Hepatocyte (in vitro differentiated cells): ENCODE results near the gene RASL10B. TPM values are rescaled to one million over a fixed set of nuclear protein-coding genes. Genes with fewer than 3 reads are reported as not detected.

Experiments
- DNase-seq: peaks from one replicate; pipeline ENCODE4 v3.0.0-alpha.2; 2016; ENCODE audit warnings: low spot score
- H2AFZ ChIP-seq: fragments of 200-600 bp; sonication (generic); 2 replicates; pipeline ENCODE4 v1.6.0; 2016; ENCODE audit warnings: antibody characterized with exemption, mild to moderate bottlenecking
- H3K27ac ChIP-seq: fragments of 200-600 bp; sonication (generic); 2 replicates; pipeline ENCODE4 v1.5.1; 2016; ENCODE audit warnings: mild to moderate bottlenecking
- H3K27me3 ChIP-seq: fragments of 200-600 bp; sonication (generic); 2 replicates; pipeline ENCODE4 v1.6.1; 2016
- H3K36me3 ChIP-seq: fragments of 200-600 bp; sonication (generic); replicated peaks from 2 replicates; pipeline ENCODE4 v1.5.1; 2016; ENCODE audit warnings: low read depth; ENCODE audit not compliant: insufficient read depth
- H3K4me1 ChIP-seq: fragments of 200-600 bp; sonication (generic); 2 replicates; pipeline ENCODE4 v1.5.1; 2016; ENCODE audit warnings: mild to moderate bottlenecking, moderate library complexity; ENCODE audit not compliant: insufficient read depth
- H3K4me2 ChIP-seq: fragments of 200-600 bp; sonication (generic); 2 replicates; pipeline ENCODE4 v1.6.0; 2016
- H3K4me3 ChIP-seq: fragments of 200-600 bp; sonication (generic); 2 replicates; pipeline ENCODE4 v1.5.1; 2016; ENCODE audit warnings: mild to moderate bottlenecking
- H3K79me2 ChIP-seq: fragments of 200-600 bp; sonication (generic); 2 replicates; pipeline ENCODE4 v1.6.0; 2017; ENCODE audit warnings: mild to moderate bottlenecking
- H3K9me2 ChIP-seq: fragments of 200-600 bp; sonication (generic); replicated peaks from 2 replicates; pipeline ENCODE4 v1.6.0; 2017; ENCODE audit warnings: mild to moderate bottlenecking; ENCODE audit not compliant: insufficient read depth
- H3K9me3 ChIP-seq: fragments of 200-600 bp; sonication (generic); 2 replicates; pipeline ENCODE4 v1.5.1; 2016; ENCODE audit warnings: low read depth, mild to moderate bottlenecking
- H4K20me1 ChIP-seq: fragments of 200-600 bp; sonication (generic); 2 replicates; pipeline ENCODE4 v1.6.0; 2016; ENCODE audit warnings: mild to moderate bottlenecking; ENCODE audit not compliant: insufficient read depth, poor library complexity, severe bottlenecking
- CTCF ChIP-seq: fragments of 200-600 bp; sonication (generic); IDR thresholded peaks from 2 replicates; pipeline ENCODE4 v1.5.1; 2016; ENCODE audit warnings: antibody characterized with exemption, mild to moderate bottlenecking; ENCODE audit not compliant: poor library complexity
- EZH2 ChIP-seq: fragments of 200-600 bp; sonication (generic); IDR thresholded peaks from 2 replicates; pipeline ENCODE4 v1.6.1; 2016; ENCODE audit warnings: antibody characterized with exemption, mild to moderate bottlenecking, borderline replicate concordance
- EZH2phosphoT487 ChIP-seq: fragments of 200-600 bp; sonication (generic); IDR thresholded peaks from one replicate; pipeline ENCODE4 v1.6.1; 2018; ENCODE audit warnings: antibody characterized with exemption, mild to moderate bottlenecking, low read depth, moderate library complexity; ENCODE audit not compliant: unreplicated experiment, severe bottlenecking
- WGBS: methylation state at CpG from one replicate; pipeline ENCODE4 v1.1.6; 2016; ENCODE audit warnings: low lambda C conversion rate; ENCODE audit errors: missing lambda C conversion rate; 5-methylcytosine and 5-hydroxymethylcytosine counted together
- polyA plus RNA-seq: library from polyadenylated mRNA; unstranded; fragments of >200 nt; fragmentation: Nextera tagmentation; extraction: Ambion mirVana; gene quantifications from 2 replicates; pipeline ENCODE4 v1.2.1, GENCODE V29; 2016
- total RNA-seq: library from RNA; depleted of rRNA; stranded (reverse); fragments of >200 nt; gene quantifications from 2 replicates; pipeline ENCODE4 v1.2.3, GENCODE V29; 2014

The RASL10B gene
- total and polyA plus RNA-seq, 2 experiments from 2014 or later: 7.1 to 7.6 TPM

GRCh38 chr17:35764123-35764991 is 32.9 kb downstream of the RASL10B start:
- peak; percentile 94 for TF ChIP-seq CTCF
- TF ChIP-seq EZH2: no peak
- Histone ChIP-seq H2AFZ (peak overlapping the region; percentile 95), H3K4me3 (peak overlapping the region; percentile 60), H3K36me3 (no peaks in the 10 kb centered on the region), H3K9me2 (no peaks in the 10 kb centered on the region), H3K4me1 (peaks cover 13% of the 10 kb centered on the region), H3K27ac (peak overlapping the region; percentile 51), H3K4me2 (peak overlapping the region; percentile 97), H4K20me1 (no peaks in the 10 kb centered on the region), H3K27me3 (no peaks in the 10 kb centered on the region), H3K79me2 (no peaks in the 10 kb centered on the region), H3K9me3 (no peaks in the 10 kb centered on the region)
- WGBS: 8% methylated on average over 58 of the region's 75 CpGs
- peak; percentile 96 for DNase-seq

DNA sequence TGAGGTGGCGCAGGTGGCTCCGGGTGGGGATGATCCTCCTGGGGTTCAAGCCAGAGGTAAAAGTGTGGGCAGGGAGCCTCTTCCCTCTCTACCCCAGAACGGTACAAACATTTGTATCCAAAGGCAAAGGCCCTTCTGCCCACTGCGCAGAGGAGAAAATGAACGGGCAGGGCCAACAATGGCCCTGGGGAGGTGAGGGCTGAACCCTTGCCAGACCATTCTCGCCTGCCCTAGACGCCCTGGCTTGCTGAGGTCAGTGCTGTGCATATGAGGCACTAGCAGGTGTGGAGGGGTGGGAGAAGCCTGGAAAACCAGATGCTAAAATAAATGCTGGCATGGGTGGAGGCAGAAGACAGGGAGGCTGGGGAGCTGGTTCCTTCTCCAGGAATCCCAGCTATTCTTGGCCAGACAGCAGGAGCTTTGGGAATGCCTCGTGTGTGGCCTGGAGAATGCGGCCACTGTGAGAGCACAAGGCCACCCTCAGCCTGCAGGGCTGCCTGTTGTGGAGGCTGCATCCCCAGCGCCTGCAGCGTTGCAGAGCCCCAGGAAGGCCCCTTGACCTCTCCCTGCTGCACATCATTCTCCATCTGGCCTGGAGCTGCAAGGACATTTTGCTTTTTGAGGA is 33.8 kb downstream of the RASL10B start:
- H3K4me2 ChIP-seq: peak overlapping the region; percentile 97
- peak overlapping the region; percentile 95 for H2AFZ ChIP-seq
- H3K9me3 ChIP-seq: no peaks in the 10 kb centered on the region
- no peaks in the 10 kb centered on the region for H4K20me1 ChIP-seq
- TF ChIP-seq EZH2phosphoT487: no peak
- no peak for TF ChIP-seq CTCF
- no peak for TF ChIP-seq EZH2
- no peaks in the 10 kb centered on the region for H3K36me3 ChIP-seq
- no peaks in the 10 kb centered on the region for H3K27me3 ChIP-seq
- H3K79me2 ChIP-seq: no peaks in the 10 kb centered on the region
- DNase-seq: no peak
- H3K9me2 ChIP-seq: no peaks in the 10 kb centered on the region
- H3K27ac ChIP-seq: no peak overlapping the region
- WGBS: 76% methylated on average over 11 of the region's 11 CpGs
- H3K4me1 ChIP-seq: peaks cover 13% of the 10 kb centered on the region
- H3K4me3 ChIP-seq: no peak overlapping the region

- H3K27ac ChIP-seq: no peak overlapping the region
- no peak for DNase-seq
- TF ChIP-seq CTCF (no peak), EZH2phosphoT487 (no peak), EZH2 (no peak)
- WGBS: 73% methylated on average over 8 of the region's 8 CpGs
- H3K4me3 ChIP-seq: no peak overlapping the region
- H3K9me3 ChIP-seq: no peaks in the 10 kb centered on the region
- H3K9me2 ChIP-seq: no peaks in the 10 kb centered on the region
- no peak overlapping the region for H3K4me2 ChIP-seq
- no peak overlapping the region for H2AFZ ChIP-seq
- H3K27me3 ChIP-seq: no peaks in the 10 kb centered on the region
- no peaks in the 10 kb centered on the region for H3K36me3 ChIP-seq
- peaks cover 13% of the 10 kb centered on the region for H3K4me1 ChIP-seq
- no peaks in the 10 kb centered on the region for H3K79me2 ChIP-seq
- no peaks in the 10 kb centered on the region for H4K20me1 ChIP-seq
Observed at GRCh38 chr17:35765756-35766488, 34.5 kb downstream of the RASL10B start.
